GM18520 (cell line): ENCODE results near the gene CAPSL.
"Not testable (repeated sequence)": the region's sequence is repeated elsewhere in the genome, so short reads cannot be mapped to it uniquely, and the experiment has no call there.

Experiments used
- ATAC-seq: cut with Tn5 transposase; IDR thresholded peaks from one replicate; pipeline ENCODE4 v1.9.1; 2021; ENCODE audit not compliant: unreplicated experiment

CAPSL gene

GRCh38 chr5:35908228-35908627 is 30.2 kb downstream of the CAPSL start:
- no peak for ATAC-seq

- ATAC-seq = no peak
Observed at GRCh38 chr5:35904443-35905132, 33.8 kb downstream of the CAPSL start.

GRCh38 chr5:35903631-35904203 is 34.7 kb downstream of the CAPSL start:
- ATAC-seq = no peak

- ATAC-seq = no peak
Observed at GRCh38 chr5:35902046-35902672, 36.3 kb downstream of the CAPSL start.

- no peak for ATAC-seq
Observed at GRCh38 chr5:35900972-35901695, 37.3 kb downstream of the CAPSL start.

- ATAC-seq = no peak
Observed at GRCh38 chr5:35899800-35900199, 38.6 kb downstream of the CAPSL start.

- no peak for ATAC-seq
Observed at GRCh38 chr5:35898952-35899660, 39.3 kb downstream of the CAPSL start.

- ATAC-seq = no peak
Observed at GRCh38 chr5:35894131-35894530, 44.3 kb downstream of the CAPSL start.

- ATAC-seq = not testable (repeated sequence)
Observed at GRCh38 chr5:35892799-35893198, 45.6 kb downstream of the CAPSL start.

GRCh38 chr5:35890021-35891020 is 48.1 kb downstream of the CAPSL start:
- no peak for ATAC-seq

GRCh38 chr5:35887321-35888100 is 50.9 kb downstream of the CAPSL start:
- no peak for ATAC-seq

- no peak for ATAC-seq
Observed at GRCh38 chr5:35886381-35886780, 52.0 kb downstream of the CAPSL start.

GRCh38 chr5:35884773-35885172 is 53.6 kb downstream of the CAPSL start:
- ATAC-seq = no peak

GRCh38 chr5:35884191-35884769 is 54.1 kb downstream of the CAPSL start:
- ATAC-seq = no peak

GRCh38 chr5:35881758-35882157 is 56.7 kb downstream of the CAPSL start:
- no peak for ATAC-seq

- ATAC-seq = no peak
Observed at GRCh38 chr5:35880156-35880555, 58.3 kb downstream of the CAPSL start.

GRCh38 chr5:35879649-35880048 is 58.8 kb downstream of the CAPSL start:
- ATAC-seq = no peak

GRCh38 chr5:35879096-35879495 is 59.3 kb downstream of the CAPSL start:
- ATAC-seq = no peak

GRCh38 chr5:35878079-35878478 is 60.3 kb downstream of the CAPSL start:
- ATAC-seq = no peak
